Astrocyte (in vitro differentiated cells and primary cell): ENCODE data around the gene DNAJC15. TPM values are rescaled to one million over a fixed set of nuclear protein-coding genes. Genes with fewer than 3 reads are reported as not detected.

ENCODE experiments used
- DNase-seq: peaks from one replicate; pipeline ENCODE4 v3.0.0-alpha.2; 2010; ENCODE audit warnings: low read depth
- FAIRE-seq: peaks from 2 replicates; lab custom pipeline; 2011; peaks lifted over from hg19 to GRCh38; lab: Jason Lieb, UNC
- H2AFZ ChIP-seq: 2 replicates; pipeline ENCODE4 v1.6.0; 2012; ENCODE audit warnings: low read depth, low read length, inconsistent platforms
- H3K27ac ChIP-seq: 2 replicates; pipeline ENCODE4 v1.5.1; 2011; ENCODE audit warnings: low read depth, low read length, inconsistent platforms
- H3K27me3 ChIP-seq: 2 replicates; pipeline ENCODE4 v1.6.0; 2011; ENCODE audit warnings: low read length, inconsistent platforms; ENCODE audit not compliant: insufficient read depth
- H3K36me3 ChIP-seq: 2 replicates; pipeline ENCODE4 v1.5.1; 2011; ENCODE audit warnings: low read length, inconsistent platforms; ENCODE audit not compliant: insufficient read depth
- H3K4me1 ChIP-seq: 2 replicates; pipeline ENCODE4 v1.5.1; 2011; ENCODE audit warnings: low read length, inconsistent platforms; ENCODE audit not compliant: insufficient read depth
- H3K4me2 ChIP-seq: 2 replicates; pipeline ENCODE4 v1.6.0; 2012; ENCODE audit warnings: low read length, inconsistent platforms
- H3K4me3 ChIP-seq: 2 replicates; pipeline ENCODE4 v1.5.1; 2011; ENCODE audit warnings: low read depth, mild to moderate bottlenecking, low read length, inconsistent platforms; ENCODE audit not compliant: insufficient read depth
- H3K79me2 ChIP-seq: 2 replicates; pipeline ENCODE4 v1.6.0; 2012; ENCODE audit warnings: mild to moderate bottlenecking, low read length, inconsistent platforms; ENCODE audit not compliant: insufficient read depth
- H3K9ac ChIP-seq: 2 replicates; pipeline ENCODE4 v1.6.0; 2012; ENCODE audit warnings: mild to moderate bottlenecking, low read length, inconsistent platforms
- H3K9me3 ChIP-seq: 2 replicates; pipeline ENCODE4 v1.5.1; 2012; ENCODE audit warnings: low read depth, mild to moderate bottlenecking, low read length, inconsistent platforms; ENCODE audit not compliant: insufficient read depth
- H4K20me1 ChIP-seq: 2 replicates; pipeline ENCODE4 v1.6.0; 2012; ENCODE audit warnings: low read length, inconsistent platforms; ENCODE audit not compliant: insufficient read depth
- H3K27ac Mint-ChIP-seq: one replicate; pipeline ENCODE4 v1.8.0; 2021; ENCODE audit warnings: mild to moderate bottlenecking, mixed read lengths; ENCODE audit not compliant: unreplicated experiment
- H3K27me3 Mint-ChIP-seq: one replicate; pipeline ENCODE4 v1.8.0; 2021; ENCODE audit warnings: low read depth, mixed read lengths; ENCODE audit not compliant: unreplicated experiment
- H3K36me3 Mint-ChIP-seq: one replicate; pipeline ENCODE4 v1.8.0; 2021; ENCODE audit warnings: low read depth, mixed read lengths; ENCODE audit not compliant: unreplicated experiment
- H3K4me1 Mint-ChIP-seq: one replicate; pipeline ENCODE4 v1.8.0; 2021; ENCODE audit warnings: low read depth, mixed read lengths; ENCODE audit not compliant: unreplicated experiment
- H3K4me3 Mint-ChIP-seq: one replicate; pipeline ENCODE4 v1.8.0; 2021; ENCODE audit warnings: mild to moderate bottlenecking, moderate library complexity, mixed read lengths; ENCODE audit not compliant: unreplicated experiment
- H3K9me3 Mint-ChIP-seq: one replicate; pipeline ENCODE4 v1.8.0; 2021; ENCODE audit warnings: mild to moderate bottlenecking, mixed read lengths; ENCODE audit not compliant: unreplicated experiment
- EZH2 ChIP-seq: IDR thresholded peaks from 2 replicates; pipeline ENCODE4 v1.6.1; 2012; ENCODE audit warnings: mild to moderate bottlenecking, low read length, inconsistent platforms; ENCODE audit not compliant: insufficient read depth
- total RNA-seq: library from RNA; stranded (reverse); gene quantifications from 2 replicates; pipeline ENCODE4 v1.2.1, GENCODE V29; 2021
- TF ChIP-seq, protein P1 (sequence below): IDR thresholded peaks from 2 replicates; pipeline ENCODE4 v1.5.1; 2011; ENCODE audit warnings: low read depth, mild to moderate bottlenecking, inconsistent platforms, low read length, moderate library complexity; ENCODE audit not compliant: insufficient read depth

Gene DNAJC15
- total RNA-seq, 1 donor from 2014 or later = 13.8 TPM

DNA sequence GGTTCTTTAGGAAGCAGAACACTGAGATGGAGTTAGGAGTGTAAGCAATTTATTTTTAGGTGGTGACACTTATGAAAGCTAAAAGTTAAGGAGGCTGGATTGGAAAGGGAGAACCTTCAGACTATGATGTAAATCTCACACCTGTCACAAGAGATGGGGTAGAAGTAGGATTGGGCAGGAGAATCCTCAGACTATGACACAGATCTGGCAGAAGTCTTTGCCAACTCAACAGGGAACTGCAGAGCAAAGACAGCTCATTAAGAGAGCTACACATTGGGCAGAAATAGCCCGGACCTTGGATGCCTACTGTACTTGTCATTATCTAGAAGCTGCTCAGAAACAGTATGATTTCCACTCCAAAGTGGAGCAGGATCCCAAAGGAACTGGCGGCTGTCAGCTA lies 134.4 kb downstream of the DNAJC15 start:
- Histone ChIP-seq H3K36me3 (no peaks in the 10 kb centered on the region), H3K4me3 (no peak overlapping the region), H3K4me2 (no peak overlapping the region), H4K20me1 (no peaks in the 10 kb centered on the region), H3K4me1 (peaks cover 20% of the 10 kb centered on the region), H2AFZ (no peak overlapping the region), H3K79me2 (no peaks in the 10 kb centered on the region), H3K9ac (no peak overlapping the region), H3K27ac (no peak overlapping the region), H3K27me3 (no peaks in the 10 kb centered on the region), H3K9me3 (no peaks in the 10 kb centered on the region)
- H3K4me3 Mint-ChIP-seq = no peak overlapping the region
- DNase-seq (peak; percentile 31), FAIRE-seq (no peak)
- H3K4me1 Mint-ChIP-seq = peaks cover 37% of the 10 kb centered on the region
- no peaks in the 10 kb centered on the region for H3K36me3 Mint-ChIP-seq
- TF ChIP-seq, protein P1, sequence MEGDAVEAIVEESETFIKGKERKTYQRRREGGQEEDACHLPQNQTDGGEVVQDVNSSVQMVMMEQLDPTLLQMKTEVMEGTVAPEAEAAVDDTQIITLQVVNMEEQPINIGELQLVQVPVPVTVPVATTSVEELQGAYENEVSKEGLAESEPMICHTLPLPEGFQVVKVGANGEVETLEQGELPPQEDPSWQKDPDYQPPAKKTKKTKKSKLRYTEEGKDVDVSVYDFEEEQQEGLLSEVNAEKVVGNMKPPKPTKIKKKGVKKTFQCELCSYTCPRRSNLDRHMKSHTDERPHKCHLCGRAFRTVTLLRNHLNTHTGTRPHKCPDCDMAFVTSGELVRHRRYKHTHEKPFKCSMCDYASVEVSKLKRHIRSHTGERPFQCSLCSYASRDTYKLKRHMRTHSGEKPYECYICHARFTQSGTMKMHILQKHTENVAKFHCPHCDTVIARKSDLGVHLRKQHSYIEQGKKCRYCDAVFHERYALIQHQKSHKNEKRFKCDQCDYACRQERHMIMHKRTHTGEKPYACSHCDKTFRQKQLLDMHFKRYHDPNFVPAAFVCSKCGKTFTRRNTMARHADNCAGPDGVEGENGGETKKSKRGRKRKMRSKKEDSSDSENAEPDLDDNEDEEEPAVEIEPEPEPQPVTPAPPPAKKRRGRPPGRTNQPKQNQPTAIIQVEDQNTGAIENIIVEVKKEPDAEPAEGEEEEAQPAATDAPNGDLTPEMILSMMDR = no peak
- TF ChIP-seq EZH2 = no peak
- peaks cover 5% of the 10 kb centered on the region for H3K9me3 Mint-ChIP-seq
- no peaks in the 10 kb centered on the region for H3K27me3 Mint-ChIP-seq
- H3K27ac Mint-ChIP-seq = no peak overlapping the region

DNA sequence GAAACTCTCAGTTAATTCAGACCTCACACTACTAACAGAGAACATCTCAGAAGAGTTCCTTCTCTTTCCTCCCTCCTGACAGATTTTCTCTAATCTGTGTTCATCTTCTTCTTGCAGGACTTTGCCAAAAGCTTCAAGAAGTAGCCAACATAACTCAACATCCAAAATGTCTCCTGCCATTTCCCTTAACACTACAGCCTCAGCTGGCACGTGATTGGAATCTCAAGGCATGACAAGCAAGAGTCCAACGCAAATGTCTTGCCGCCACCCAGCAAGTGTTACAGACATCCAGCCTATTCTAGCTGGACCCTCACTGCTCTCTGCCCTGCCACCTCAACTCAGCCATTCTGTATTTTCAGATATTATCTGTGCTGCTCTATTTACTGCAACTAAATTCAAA lies 135.1 kb downstream of the DNAJC15 start:
- no peak for TF ChIP-seq EZH2
- TF ChIP-seq, protein P1 = no peak
- no peak overlapping the region for H3K4me3 Mint-ChIP-seq
- Histone ChIP-seq H3K27ac (no peak overlapping the region), H3K9ac (no peak overlapping the region), H3K36me3 (no peaks in the 10 kb centered on the region), H3K4me2 (no peak overlapping the region), H3K9me3 (no peaks in the 10 kb centered on the region), H3K4me3 (no peak overlapping the region), H3K4me1 (peaks cover 15% of the 10 kb centered on the region), H3K79me2 (no peaks in the 10 kb centered on the region), H3K27me3 (no peaks in the 10 kb centered on the region), H2AFZ (no peak overlapping the region), H4K20me1 (no peaks in the 10 kb centered on the region)
- no peaks in the 10 kb centered on the region for H3K36me3 Mint-ChIP-seq
- FAIRE-seq = no peak
- H3K27me3 Mint-ChIP-seq = no peaks in the 10 kb centered on the region
- H3K9me3 Mint-ChIP-seq = peaks cover 5% of the 10 kb centered on the region
- peaks cover 32% of the 10 kb centered on the region for H3K4me1 Mint-ChIP-seq
- DNase-seq = no peak
- H3K27ac Mint-ChIP-seq = peak overlapping the region; percentile 42

DNA sequence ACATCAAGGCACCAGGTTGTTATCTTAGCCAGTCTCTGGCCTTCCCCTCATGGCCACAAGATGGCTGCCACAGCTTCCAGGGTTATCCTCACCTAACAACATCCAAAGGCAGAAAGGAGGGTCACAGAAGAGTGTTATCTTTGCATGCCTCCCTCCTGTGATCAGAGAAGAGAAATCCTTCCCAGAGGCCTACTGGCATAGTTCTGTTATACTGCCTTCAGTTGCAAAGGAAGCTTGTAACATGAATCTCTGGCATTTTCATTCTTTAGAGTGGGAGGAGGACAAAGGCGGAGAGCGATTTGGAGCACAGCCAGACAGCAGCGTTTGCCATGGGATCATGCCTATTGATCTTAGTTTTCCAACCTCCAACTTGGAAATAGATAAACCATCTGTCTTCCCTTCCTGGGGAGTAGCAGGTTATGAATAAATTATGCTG lies 135.7 kb downstream of the DNAJC15 start:
- Histone ChIP-seq H2AFZ (peak overlapping the region; percentile 75), H3K9ac (no peak overlapping the region), H3K4me3 (no peak overlapping the region), H3K4me1 (peaks cover 12% of the 10 kb centered on the region), H3K27ac (no peak overlapping the region), H4K20me1 (no peaks in the 10 kb centered on the region), H3K4me2 (peak overlapping the region; percentile 38), H3K79me2 (no peaks in the 10 kb centered on the region), H3K27me3 (no peaks in the 10 kb centered on the region), H3K36me3 (no peaks in the 10 kb centered on the region), H3K9me3 (no peaks in the 10 kb centered on the region)
- TF ChIP-seq, protein P1 = peak; percentile 4
- no peak for TF ChIP-seq EZH2
- Mint-ChIP-seq H3K27ac (peak overlapping the region; percentile 34), H3K4me3 (no peak overlapping the region), H3K9me3 (peaks cover 5% of the 10 kb centered on the region), H3K36me3 (no peaks in the 10 kb centered on the region), H3K4me1 (peaks cover 27% of the 10 kb centered on the region), H3K27me3 (no peaks in the 10 kb centered on the region)
- FAIRE-seq = no peak
- peak; percentile 77 for DNase-seq

Other genes with a start within 250 kb of the DNAJC15 start
- not detected in 2 replicates for gene FAM216B, start 242.0 kb upstream of the DNAJC15 start, total RNA-seq
- 96.0 and 117 TPM in 2 replicates for gene EPSTI1, start 31.3 kb upstream of the DNAJC15 start, total RNA-seq